Progenitor cell of endocrine pancreas (in vitro differentiated cells): ENCODE measurements around the gene GPR107. TPM values are rescaled to one million over a fixed set of nuclear protein-coding genes. Genes with fewer than 3 reads are reported as not detected.

Experiments
- DNase-seq: peaks from one replicate; pipeline ENCODE4 v3.0.0; 2021; ENCODE audit warnings: low spot score; ENCODE audit not compliant: unreplicated experiment
- H3K27ac Mint-ChIP-seq: 2 replicates; pipeline ENCODE4 v1.8.0; 2021; ENCODE audit warnings: mild to moderate bottlenecking, moderate library complexity, mixed read lengths
- H3K27me3 Mint-ChIP-seq: 2 replicates; pipeline ENCODE4 v1.8.0; 2021; ENCODE audit warnings: mixed read lengths
- H3K36me3 Mint-ChIP-seq: 2 replicates; pipeline ENCODE4 v1.8.0; 2022; ENCODE audit warnings: mixed read lengths; ENCODE audit not compliant: insufficient read depth
- H3K4me1 Mint-ChIP-seq: 2 replicates; pipeline ENCODE4 v1.8.0; 2021; ENCODE audit warnings: low read depth, mixed read lengths
- H3K4me3 Mint-ChIP-seq: 2 replicates; pipeline ENCODE4 v1.8.0; 2021; ENCODE audit warnings: low read depth, mild to moderate bottlenecking, moderate library complexity, mixed read lengths
- H3K9me3 Mint-ChIP-seq: 2 replicates; pipeline ENCODE4 v1.8.0; 2021; ENCODE audit warnings: low read depth, mixed read lengths
- total RNA-seq: library from RNA; stranded (reverse); gene quantifications from 2 replicates; pipeline ENCODE4 v1.2.1, GENCODE V29; 2021
- TF ChIP-seq, protein P1 (sequence below): fragments of 200-600 bp; sonication (generic); IDR thresholded peaks from one replicate; pipeline ENCODE4 v1.5.0; 2021; ENCODE audit warnings: antibody characterized with exemption, mild to moderate bottlenecking; ENCODE audit not compliant: unreplicated experiment

Gene GPR107
- total RNA-seq, 1 donor from 2014 or later, result 48.7 TPM

DNA sequence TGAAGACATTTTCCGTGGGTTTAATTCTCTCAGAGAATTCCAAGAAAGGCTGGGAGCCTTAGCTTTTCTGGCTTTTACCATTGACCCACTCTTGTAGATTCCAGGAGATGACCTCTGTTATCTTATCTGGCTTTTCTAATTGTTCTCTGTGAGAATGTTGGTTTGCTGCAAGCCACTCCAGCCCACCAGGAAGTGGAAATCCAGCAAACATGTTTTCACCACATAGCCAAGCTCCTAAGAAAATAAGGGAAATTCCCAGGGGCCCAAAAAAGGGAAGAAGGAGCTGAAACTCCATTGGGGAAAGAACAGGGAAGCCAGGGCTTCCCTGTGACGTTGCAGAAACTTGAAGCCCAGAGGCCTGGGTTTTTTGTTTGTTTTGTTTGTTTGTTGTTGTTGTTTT lies 19.7 kb downstream of the GPR107 start:
- TF ChIP-seq, protein P1, sequence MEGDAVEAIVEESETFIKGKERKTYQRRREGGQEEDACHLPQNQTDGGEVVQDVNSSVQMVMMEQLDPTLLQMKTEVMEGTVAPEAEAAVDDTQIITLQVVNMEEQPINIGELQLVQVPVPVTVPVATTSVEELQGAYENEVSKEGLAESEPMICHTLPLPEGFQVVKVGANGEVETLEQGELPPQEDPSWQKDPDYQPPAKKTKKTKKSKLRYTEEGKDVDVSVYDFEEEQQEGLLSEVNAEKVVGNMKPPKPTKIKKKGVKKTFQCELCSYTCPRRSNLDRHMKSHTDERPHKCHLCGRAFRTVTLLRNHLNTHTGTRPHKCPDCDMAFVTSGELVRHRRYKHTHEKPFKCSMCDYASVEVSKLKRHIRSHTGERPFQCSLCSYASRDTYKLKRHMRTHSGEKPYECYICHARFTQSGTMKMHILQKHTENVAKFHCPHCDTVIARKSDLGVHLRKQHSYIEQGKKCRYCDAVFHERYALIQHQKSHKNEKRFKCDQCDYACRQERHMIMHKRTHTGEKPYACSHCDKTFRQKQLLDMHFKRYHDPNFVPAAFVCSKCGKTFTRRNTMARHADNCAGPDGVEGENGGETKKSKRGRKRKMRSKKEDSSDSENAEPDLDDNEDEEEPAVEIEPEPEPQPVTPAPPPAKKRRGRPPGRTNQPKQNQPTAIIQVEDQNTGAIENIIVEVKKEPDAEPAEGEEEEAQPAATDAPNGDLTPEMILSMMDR, result no peak
- H3K9me3 Mint-ChIP-seq, result no peaks in the 10 kb centered on the region
- no peak for DNase-seq
- H3K27me3 Mint-ChIP-seq, result no peaks in the 10 kb centered on the region
- H3K4me3 Mint-ChIP-seq, result no peak overlapping the region
- peaks cover 19% of the 10 kb centered on the region for H3K4me1 Mint-ChIP-seq
- H3K27ac Mint-ChIP-seq, result peak overlapping the region; percentile 88
- peaks cover 16% of the 10 kb centered on the region for H3K36me3 Mint-ChIP-seq

DNA sequence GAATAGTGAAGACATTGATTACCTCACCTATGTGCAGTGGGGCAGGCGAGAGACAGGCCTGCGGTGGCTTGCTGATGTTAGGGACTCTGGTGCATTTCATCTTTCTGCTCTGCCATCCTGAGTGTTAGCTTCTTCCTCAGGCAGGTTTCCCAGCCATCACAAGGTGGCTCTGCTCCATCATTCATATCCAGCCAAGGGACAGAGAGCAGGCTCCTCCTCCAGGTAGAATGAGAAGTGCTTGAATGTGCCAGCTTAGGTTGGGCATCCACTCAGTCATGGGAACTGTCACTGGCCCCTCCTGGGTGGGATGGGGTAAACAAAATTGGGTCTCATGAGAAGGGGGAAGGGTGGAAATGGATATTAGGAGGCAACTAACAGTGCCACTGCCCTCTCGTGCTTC lies 24.8 kb downstream of the GPR107 start:
- H3K36me3 Mint-ChIP-seq, result peaks cover 27% of the 10 kb centered on the region
- H3K4me3 Mint-ChIP-seq, result no peak overlapping the region
- no peak for DNase-seq
- H3K27me3 Mint-ChIP-seq, result no peaks in the 10 kb centered on the region
- H3K27ac Mint-ChIP-seq, result no peak overlapping the region
- H3K4me1 Mint-ChIP-seq, result peaks cover 9% of the 10 kb centered on the region
- H3K9me3 Mint-ChIP-seq, result no peaks in the 10 kb centered on the region
- TF ChIP-seq, protein P1, result no peak

DNA sequence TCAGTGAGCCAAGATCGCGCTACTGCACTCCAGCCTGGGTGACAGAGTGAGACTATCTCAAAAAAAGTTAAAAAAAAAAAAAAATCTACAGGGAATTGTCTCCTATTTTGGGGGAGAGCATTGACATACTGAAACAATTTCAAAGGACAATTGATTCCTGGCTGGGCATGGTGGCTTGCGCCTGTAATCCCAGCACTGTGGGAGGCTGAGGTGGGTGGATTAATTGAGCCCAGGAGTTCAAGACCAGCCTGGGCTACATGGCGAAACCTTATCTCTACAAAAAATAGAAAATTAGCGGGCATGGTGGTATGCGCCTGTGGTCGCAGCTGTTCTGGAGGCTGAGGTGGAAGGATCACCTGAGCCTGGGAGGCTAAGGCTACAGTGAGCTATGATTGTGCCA lies 30.6 kb downstream of the GPR107 start:
- no peak for DNase-seq
- no peaks in the 10 kb centered on the region for H3K27me3 Mint-ChIP-seq
- H3K9me3 Mint-ChIP-seq, result no peaks in the 10 kb centered on the region
- no peak overlapping the region for H3K4me3 Mint-ChIP-seq
- TF ChIP-seq, protein P1, result no peak
- H3K4me1 Mint-ChIP-seq, result no peaks in the 10 kb centered on the region
- peaks cover 15% of the 10 kb centered on the region for H3K36me3 Mint-ChIP-seq
- H3K27ac Mint-ChIP-seq, result no peak overlapping the region

DNA sequence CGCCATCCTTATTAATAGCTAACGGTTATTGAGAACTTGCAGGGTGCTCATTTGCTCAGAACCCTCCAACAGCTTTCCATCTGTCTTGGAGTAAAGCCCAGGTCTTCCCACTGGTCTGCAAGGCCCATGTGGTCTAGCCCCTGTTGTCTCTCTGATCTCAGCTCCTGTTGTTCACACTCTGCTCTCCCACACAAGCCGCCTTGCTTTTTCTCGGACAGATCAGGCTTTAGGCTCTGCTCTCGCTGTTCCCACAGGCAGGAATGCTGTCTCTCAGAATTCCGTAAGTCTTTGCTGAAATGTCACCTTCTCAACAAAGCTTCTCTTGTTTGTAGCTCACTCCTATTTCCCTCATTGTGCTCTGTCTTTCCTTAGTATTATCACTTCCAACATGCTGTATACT lies 34.3 kb downstream of the GPR107 start:
- Mint-ChIP-seq H3K36me3 (peaks cover 24% of the 10 kb centered on the region), H3K27me3 (no peaks in the 10 kb centered on the region), H3K27ac (no peak overlapping the region), H3K4me3 (no peak overlapping the region), H3K4me1 (no peaks in the 10 kb centered on the region), H3K9me3 (no peaks in the 10 kb centered on the region)
- TF ChIP-seq, protein P1, result no peak
- DNase-seq, result no peak

DNA sequence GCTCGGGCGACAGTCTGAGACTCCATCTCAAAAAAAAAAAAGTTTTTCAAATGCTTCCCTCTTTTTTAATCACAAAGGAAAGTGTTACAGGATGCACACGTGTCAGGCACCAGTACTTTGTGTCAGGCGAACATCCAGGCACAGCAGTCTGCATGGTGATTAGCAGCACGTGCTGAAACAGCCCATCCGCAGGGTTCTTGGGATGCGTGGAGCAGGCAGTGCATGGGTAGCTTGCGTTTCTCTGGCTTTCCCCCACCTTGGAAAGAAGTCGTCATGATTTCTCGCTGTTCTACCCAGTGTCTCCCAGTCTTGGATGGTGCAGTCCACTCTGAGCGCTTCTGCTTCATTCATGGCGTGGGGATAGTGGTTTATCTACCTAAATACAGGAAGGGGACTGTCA lies 35.4 kb downstream of the GPR107 start:
- no peak for DNase-seq
- Mint-ChIP-seq H3K36me3 (peaks cover 24% of the 10 kb centered on the region), H3K4me1 (no peaks in the 10 kb centered on the region), H3K27me3 (no peaks in the 10 kb centered on the region), H3K27ac (no peak overlapping the region), H3K9me3 (no peaks in the 10 kb centered on the region), H3K4me3 (no peak overlapping the region)
- TF ChIP-seq, protein P1, result no peak
